ENCODE data around the gene MIPOL1.
"Not testable (repeated sequence)": the region's sequence is repeated elsewhere in the genome, so short reads cannot be mapped to it uniquely, and the experiment has no call there.

The MIPOL1 gene

GRCh38 chr14:37555596-37555995 lies 357.9 kb downstream of the MIPOL1 start:
- DNase-seq = not testable (repeated sequence)

GRCh38 chr14:37558740-37559139 lies 361.0 kb downstream of the MIPOL1 start:
- DNase-seq = no peak

GRCh38 chr14:37559386-37559785 lies 361.6 kb downstream of the MIPOL1 start:
- DNase-seq = no peak

GRCh38 chr14:37563189-37563588 lies 365.5 kb downstream of the MIPOL1 start:
- DNase-seq = no peak

- no peak for DNase-seq
These were observed 367.8 kb downstream of the MIPOL1 start for GRCh38 chr14:37565550-37565949.

- DNase-seq = no peak
These were observed 369.2 kb downstream of the MIPOL1 start for GRCh38 chr14:37566811-37567371.

- no peak for DNase-seq
These were observed 372.0 kb downstream of the MIPOL1 start for GRCh38 chr14:37569729-37570128.

GRCh38 chr14:37571391-37571790 lies 373.7 kb downstream of the MIPOL1 start:
- no peak for DNase-seq

GRCh38 chr14:37573356-37573755 lies 375.6 kb downstream of the MIPOL1 start:
- DNase-seq = no peak

GRCh38 chr14:37579274-37579673 lies 381.5 kb downstream of the MIPOL1 start:
- no peak for DNase-seq

GRCh38 chr14:37580146-37580545 lies 382.4 kb downstream of the MIPOL1 start:
- DNase-seq = no peak

GRCh38 chr14:37583358-37584210 lies 385.8 kb downstream of the MIPOL1 start:
- no peak for DNase-seq

GRCh38 chr14:37584211-37585100 lies 386.7 kb downstream of the MIPOL1 start:
- DNase-seq = no peak

- no peak for DNase-seq
These were observed 387.4 kb downstream of the MIPOL1 start for GRCh38 chr14:37585101-37585511.

- DNase-seq = no peak
These were observed 388.4 kb downstream of the MIPOL1 start for GRCh38 chr14:37585971-37586796.

GRCh38 chr14:37586797-37587130 lies 389.0 kb downstream of the MIPOL1 start:
- DNase-seq = no peak

- DNase-seq = no peak
These were observed 389.5 kb downstream of the MIPOL1 start for GRCh38 chr14:37587131-37587803.

- DNase-seq = no peak
These were observed 390.3 kb downstream of the MIPOL1 start for GRCh38 chr14:37587881-37588666.

GRCh38 chr14:37588667-37588955 lies 390.9 kb downstream of the MIPOL1 start:
- no peak for DNase-seq

- no peak for DNase-seq
These were observed 391.4 kb downstream of the MIPOL1 start for GRCh38 chr14:37588956-37589714.

All from NK-92 treated with Interleukin-12 subunit alpha and Interleukin-12 subunit beta, amount 100 ng/mL, for 24 hours (cell line).